Measurements from ENCODE around the gene SLC37A1.
A peak's percentile ranks its signal among the peaks of the same experiment; 100 is the strongest.

The SLC37A1 gene

GRCh38 chr21:42465803-42466127 is 47.9 kb upstream of the SLC37A1 start:
- Histone ChIP-seq H3K4me1 (ENCODE audit: insufficient read depth, low read length, poor library complexity, severe bottlenecking) (peaks cover 87% of the 10 kb centered on the region), H3K4me3 (ENCODE audit: low read length, poor library complexity, severe bottlenecking) (peak overlapping the region; percentile 68), H3F3A (ENCODE audit: low read depth) (peaks cover 12% of the 10 kb centered on the region; the same call in 1 of the 2 replicates), H3K36me3 (ENCODE audit: insufficient read depth, low read length) (no peaks in the 10 kb centered on the region), H3K9me2 (replicated peaks; ENCODE audit: low read depth, low read length) (no peaks in the 10 kb centered on the region), H3K4me2 (ENCODE audit: low read depth, low read length, poor library complexity, severe bottlenecking) (peak overlapping the region; percentile 86), H3K27me3 (ENCODE audit: insufficient read depth, low read length, poor library complexity, severe bottlenecking) (no peaks in the 10 kb centered on the region), H2AFZ (ENCODE audit: low read length) (no peak overlapping the region), H4K20me1 (ENCODE audit: insufficient read depth, low read length, poor library complexity, severe bottlenecking) (no peaks in the 10 kb centered on the region), H3K9me3 (ENCODE audit: insufficient read depth, low read depth, low read length) (no peaks in the 10 kb centered on the region), H3K79me2 (ENCODE audit: insufficient read depth, low read length) (no peaks in the 10 kb centered on the region), H3K9ac (ENCODE audit: low read depth, low read length, poor library complexity, severe bottlenecking) (peak overlapping the region; percentile 83)
- no peak for TF ChIP-seq CTCF (conservative IDR thresholded peaks at IDR 0.05; ENCODE audit: low read length)
- TF ChIP-seq EZH2phosphoT487 (IDR thresholded peaks at IDR 0.05; ENCODE audit: borderline replicate concordance), result no peak

- Histone ChIP-seq H3K27me3 (ENCODE audit: insufficient read depth, low read length, poor library complexity, severe bottlenecking) (no peaks in the 10 kb centered on the region), H2AFZ (ENCODE audit: low read length) (no peak overlapping the region), H3K9ac (ENCODE audit: low read depth, low read length, poor library complexity, severe bottlenecking) (peak overlapping the region; percentile 83), H3K9me3 (ENCODE audit: insufficient read depth, low read depth, low read length) (no peaks in the 10 kb centered on the region), H3K4me3 (ENCODE audit: low read length, poor library complexity, severe bottlenecking) (peak overlapping the region; percentile 16), H3K9me2 (replicated peaks; ENCODE audit: low read depth, low read length) (no peaks in the 10 kb centered on the region), H4K20me1 (ENCODE audit: insufficient read depth, low read length, poor library complexity, severe bottlenecking) (no peaks in the 10 kb centered on the region), H3K36me3 (ENCODE audit: insufficient read depth, low read length) (no peaks in the 10 kb centered on the region), H3K79me2 (ENCODE audit: insufficient read depth, low read length) (no peaks in the 10 kb centered on the region), H3K4me2 (ENCODE audit: low read depth, low read length, poor library complexity, severe bottlenecking) (peak overlapping the region; percentile 44), H3F3A (ENCODE audit: low read depth) (peaks cover 12% of the 10 kb centered on the region; the same call in 1 of the 2 replicates), H3K4me1 (ENCODE audit: insufficient read depth, low read length, poor library complexity, severe bottlenecking) (peaks cover 81% of the 10 kb centered on the region)
- TF ChIP-seq CTCF (conservative IDR thresholded peaks at IDR 0.05; ENCODE audit: low read length), result no peak
- TF ChIP-seq EZH2phosphoT487 (IDR thresholded peaks at IDR 0.05; ENCODE audit: borderline replicate concordance), result no peak
Measured at GRCh38 chr21:42466700-42467099, 47.0 kb upstream of the SLC37A1 start.

- H3K9me2 ChIP-seq (replicated peaks; ENCODE audit: low read depth, low read length), result no peaks in the 10 kb centered on the region
- H3F3A ChIP-seq (ENCODE audit: low read depth), result peaks cover 12% of the 10 kb centered on the region; the same call in 1 of the 2 replicates
- no peaks in the 10 kb centered on the region for H3K36me3 ChIP-seq (ENCODE audit: insufficient read depth, low read length)
- H3K4me3 ChIP-seq (ENCODE audit: low read length, poor library complexity, severe bottlenecking), result peak overlapping the region; percentile 16
- 0 out of 2 replicates have a peak overlapping the region, but pooled peaks have one; percentile 3 for H2AFZ ChIP-seq (ENCODE audit: low read length)
- H3K79me2 ChIP-seq (ENCODE audit: insufficient read depth, low read length), result no peaks in the 10 kb centered on the region
- H3K4me2 ChIP-seq (ENCODE audit: low read depth, low read length, poor library complexity, severe bottlenecking), result peak overlapping the region; percentile 44
- peaks cover 81% of the 10 kb centered on the region for H3K4me1 ChIP-seq (ENCODE audit: insufficient read depth, low read length, poor library complexity, severe bottlenecking)
- peak overlapping the region; percentile 83 for H3K9ac ChIP-seq (ENCODE audit: low read depth, low read length, poor library complexity, severe bottlenecking)
- H4K20me1 ChIP-seq (ENCODE audit: insufficient read depth, low read length, poor library complexity, severe bottlenecking), result no peaks in the 10 kb centered on the region
- no peaks in the 10 kb centered on the region for H3K27me3 ChIP-seq (ENCODE audit: insufficient read depth, low read length, poor library complexity, severe bottlenecking)
- TF ChIP-seq EZH2phosphoT487 (IDR thresholded peaks at IDR 0.05; ENCODE audit: borderline replicate concordance), result no peak
- peak; percentile 66 for TF ChIP-seq CTCF (conservative IDR thresholded peaks at IDR 0.05; ENCODE audit: low read length)
- no peaks in the 10 kb centered on the region for H3K9me3 ChIP-seq (ENCODE audit: insufficient read depth, low read depth, low read length)
Measured at GRCh38 chr21:42467140-42467983, 46.3 kb upstream of the SLC37A1 start.

Data from Loucy (cell line).